Ovary (tissue), 3 donors: ENCODE data around the gene LSM12.

Experiments used
- EP300 ChIP-seq: sonication (generic); formaldehyde crosslinking; IDR thresholded peaks from one replicate; pipeline ENCODE4 v1.6.1; 2017; ENCODE audit warnings: antibody characterized with exemption
- POLR2A ChIP-seq: fragments of 450-650 bp; IDR thresholded peaks from one replicate; pipeline ENCODE4 v1.6.1; 2017; ENCODE audit warnings: antibody characterized with exemption, mild to moderate bottlenecking, moderate library complexity
- TF ChIP-seq, protein P1 (sequence below), 3 donors: fragments of 450-650 bp in 2 of 3; fragments of 200-600 bp in 1 of 3; IDR thresholded peaks; one replicate each; pipeline versions ENCODE4 v1.5.1 to v1.8.0; 2016 to 2022; ENCODE audit warnings: antibody characterized with exemption in 3 of 3, mild to moderate bottlenecking in 1 of 3
- donor health status: DM: no; HTN: no; CAD: no.

DNA sequence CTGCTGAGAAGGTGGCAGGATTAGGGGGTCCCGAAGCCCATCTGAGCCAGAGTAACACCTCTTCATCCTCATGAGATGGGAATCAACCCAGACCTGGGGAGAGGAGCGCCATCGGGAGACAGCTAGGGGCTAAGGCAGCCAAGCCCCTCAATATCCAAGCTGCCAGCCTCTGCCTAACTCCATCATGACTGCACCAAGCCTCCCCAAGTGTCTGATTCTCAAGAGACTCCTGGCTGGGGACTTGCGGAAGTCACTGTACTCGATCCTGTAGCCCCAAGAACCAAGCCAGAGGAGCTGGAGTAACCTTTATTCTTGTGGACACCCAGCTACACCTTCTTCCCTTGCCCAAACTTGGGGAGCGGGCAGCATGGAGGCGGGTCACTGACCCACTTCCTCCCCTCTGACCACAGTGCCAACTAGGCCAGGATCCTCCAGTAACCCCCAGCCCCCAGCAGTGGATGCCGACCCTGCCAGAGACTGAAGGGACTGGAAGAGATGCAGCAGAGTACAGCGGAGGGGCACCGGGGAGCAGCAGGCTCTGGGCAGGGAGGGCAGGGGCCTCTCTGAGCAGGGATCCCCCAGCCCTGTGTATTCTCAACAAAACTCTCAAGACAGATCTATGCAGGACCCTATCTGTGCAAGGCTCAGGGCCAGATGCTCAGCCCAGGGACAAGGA, 43.7 kb upstream of the LSM12 start:
- TF ChIP-seq, protein P1, sequence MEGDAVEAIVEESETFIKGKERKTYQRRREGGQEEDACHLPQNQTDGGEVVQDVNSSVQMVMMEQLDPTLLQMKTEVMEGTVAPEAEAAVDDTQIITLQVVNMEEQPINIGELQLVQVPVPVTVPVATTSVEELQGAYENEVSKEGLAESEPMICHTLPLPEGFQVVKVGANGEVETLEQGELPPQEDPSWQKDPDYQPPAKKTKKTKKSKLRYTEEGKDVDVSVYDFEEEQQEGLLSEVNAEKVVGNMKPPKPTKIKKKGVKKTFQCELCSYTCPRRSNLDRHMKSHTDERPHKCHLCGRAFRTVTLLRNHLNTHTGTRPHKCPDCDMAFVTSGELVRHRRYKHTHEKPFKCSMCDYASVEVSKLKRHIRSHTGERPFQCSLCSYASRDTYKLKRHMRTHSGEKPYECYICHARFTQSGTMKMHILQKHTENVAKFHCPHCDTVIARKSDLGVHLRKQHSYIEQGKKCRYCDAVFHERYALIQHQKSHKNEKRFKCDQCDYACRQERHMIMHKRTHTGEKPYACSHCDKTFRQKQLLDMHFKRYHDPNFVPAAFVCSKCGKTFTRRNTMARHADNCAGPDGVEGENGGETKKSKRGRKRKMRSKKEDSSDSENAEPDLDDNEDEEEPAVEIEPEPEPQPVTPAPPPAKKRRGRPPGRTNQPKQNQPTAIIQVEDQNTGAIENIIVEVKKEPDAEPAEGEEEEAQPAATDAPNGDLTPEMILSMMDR (IDR thresholded peaks at IDR 0.05): no peak
- no peak for TF ChIP-seq EP300
- TF ChIP-seq POLR2A: no peak
